Thoracic aorta (tissue), 2 donors: Measurements from ENCODE around the gene MACF1. TPM values are rescaled to one million over a fixed set of nuclear protein-coding genes. Genes with fewer than 3 reads are reported as not detected.
"Not testable (repeated sequence)": the region's sequence is repeated elsewhere in the genome, so short reads cannot be mapped to it uniquely, and the experiment has no call there.

Experiments used
- ATAC-seq: fragments of 150-250 bp; one replicate; pipeline ENCODE4 v1.8.0; 2017; ENCODE audit warnings: low read depth; ENCODE audit not compliant: insufficient number of reproducible peaks, low FRiP score
- DNase-seq: peaks from one replicate; pipeline ENCODE4 v3.0.0-alpha.2; 2020; ENCODE audit warnings: low spot score
- H3K27ac ChIP-seq, 2 donors: fragments of 200-600 bp; sonication (generic); 1 replicate in 1 of 2; 2 replicates in 1 of 2; pipeline ENCODE4 v1.5.1; 2016; ENCODE audit warnings: mild to moderate bottlenecking in 2 of 2, moderate library complexity in 2 of 2
- H3K27me3 ChIP-seq: fragments of 200-600 bp; sonication (generic); replicated peaks from 2 replicates; pipeline ENCODE4 v1.6.0; 2016; ENCODE audit warnings: mild to moderate bottlenecking; ENCODE audit not compliant: insufficient read depth
- H3K36me3 ChIP-seq: fragments of 200-600 bp; sonication (generic); one replicate; pipeline ENCODE4 v1.5.1; 2016
- H3K4me1 ChIP-seq, 2 donors: fragments of 200-600 bp; sonication (generic); 1 replicate in 1 of 2; 2 replicates in 1 of 2; pipeline versions ENCODE4 v1.5.1 to v1.6.0; 2016; ENCODE audit warnings: low read depth in 2 of 2, mild to moderate bottlenecking in 1 of 2; ENCODE audit not compliant: control insufficient read depth in 1 of 2
- H3K4me3 ChIP-seq: fragments of 200-600 bp; sonication (generic); 2 replicates; pipeline ENCODE4 v1.5.1; 2016; ENCODE audit warnings: mild to moderate bottlenecking
- H3K9me3 ChIP-seq: fragments of 200-600 bp; sonication (generic); 2 replicates; pipeline ENCODE4 v1.5.1; 2016
- CTCF ChIP-seq: fragments of 200-600 bp; sonication (generic); IDR thresholded peaks from one replicate; pipeline ENCODE4 v1.5.1; 2019; ENCODE audit warnings: antibody characterized with exemption
- total RNA-seq, 2 donors: library from RNA; depleted of rRNA; stranded (reverse); fragments of >200 nt; gene quantifications; one replicate each; pipeline versions ENCODE4 v1.1.0 to v1.2.3, GENCODE V29; 2016

Gene MACF1
- total RNA-seq, 2 donors from 2014 or later, result 604 to 650 TPM

GRCh38 chr1:39438042-39438441, 233.5 kb downstream of the MACF1 start:
- TF ChIP-seq CTCF, result no peak
- no peaks in the 10 kb centered on the region for H3K27me3 ChIP-seq
- DNase-seq (no peak), ATAC-seq (no peak)
- H3K9me3 ChIP-seq, result no peaks in the 10 kb centered on the region
- H3K27ac ChIP-seq, result no peak overlapping the region
- H3K4me1 ChIP-seq, result peaks cover 3 to 10% of the 10 kb centered on the region in 2 donors
- H3K4me3 ChIP-seq, result no peak overlapping the region
- peaks cover 66% of the 10 kb centered on the region for H3K36me3 ChIP-seq

GRCh38 chr1:39440856-39441255, 236.4 kb downstream of the MACF1 start:
- Histone ChIP-seq H3K27ac (no peak overlapping the region), H3K4me3 (no peak overlapping the region), H3K9me3 (no peaks in the 10 kb centered on the region), H3K27me3 (no peaks in the 10 kb centered on the region), H3K4me1 (no peaks in the 10 kb centered on the region), H3K36me3 (peaks cover 77% of the 10 kb centered on the region)
- no peak for TF ChIP-seq CTCF
- no peak for ATAC-seq
- DNase-seq, result no peak

- ATAC-seq (no peak), DNase-seq (no peak)
- peaks cover 71% of the 10 kb centered on the region for H3K36me3 ChIP-seq
- H3K4me1 ChIP-seq, result no peaks in the 10 kb centered on the region
- no peaks in the 10 kb centered on the region for H3K27me3 ChIP-seq
- H3K9me3 ChIP-seq, result no peaks in the 10 kb centered on the region
- no peak overlapping the region for H3K4me3 ChIP-seq
- H3K27ac ChIP-seq, result no peak overlapping the region
- no peak for TF ChIP-seq CTCF
Observed at GRCh38 chr1:39441797-39442196, 237.3 kb downstream of the MACF1 start.

GRCh38 chr1:39445573-39445972, 241.1 kb downstream of the MACF1 start:
- DNase-seq, result no peak
- ATAC-seq, result no peak
- Histone ChIP-seq H3K27me3 (no peaks in the 10 kb centered on the region), H3K27ac (no peak overlapping the region), H3K4me1 (no peaks in the 10 kb centered on the region), H3K9me3 (no peaks in the 10 kb centered on the region), H3K4me3 (no peak overlapping the region), H3K36me3 (peaks cover 73% of the 10 kb centered on the region)
- TF ChIP-seq CTCF, result no peak

- TF ChIP-seq CTCF, result no peak
- H3K4me1 ChIP-seq, result no peaks in the 10 kb centered on the region
- peaks cover 76% of the 10 kb centered on the region for H3K36me3 ChIP-seq
- no peaks in the 10 kb centered on the region for H3K9me3 ChIP-seq
- ATAC-seq (no peak), DNase-seq (no peak)
- H3K4me3 ChIP-seq, result no peak overlapping the region
- no peak overlapping the region for H3K27ac ChIP-seq
- H3K27me3 ChIP-seq, result no peaks in the 10 kb centered on the region
Observed at GRCh38 chr1:39446986-39447567, 242.6 kb downstream of the MACF1 start.

GRCh38 chr1:39450041-39450440, 245.5 kb downstream of the MACF1 start:
- not testable (repeated sequence) for H3K27ac ChIP-seq, H3K4me1 ChIP-seq

More at GRCh38 chr1:39450041-39450440, 245.5 kb downstream of the MACF1 start:
- not testable (repeated sequence) for H3K9me3 ChIP-seq, ATAC-seq, H3K4me3 ChIP-seq, DNase-seq, H3K27me3 ChIP-seq
- peaks cover 73% of the 10 kb centered on the region for H3K36me3 ChIP-seq
